Stimulated activated CD8-positive, alpha-beta memory T cell treated with anti-CD3 and anti-CD28 coated beads, Interleukin-15, amount 100 ng/mL, for 48 hours (primary cell): Measurements from ENCODE around the gene RUSF1.
"Not testable (repeated sequence)": the region's sequence is repeated elsewhere in the genome, so short reads cannot be mapped to it uniquely, and the experiment has no call there.

ENCODE experiments used
- DNase-seq, 2 donors: peaks; one replicate each; pipeline ENCODE4 v3.0.0-alpha.2; 2020; ENCODE audit warnings: low read depth in 2 of 2

Gene RUSF1

DNA sequence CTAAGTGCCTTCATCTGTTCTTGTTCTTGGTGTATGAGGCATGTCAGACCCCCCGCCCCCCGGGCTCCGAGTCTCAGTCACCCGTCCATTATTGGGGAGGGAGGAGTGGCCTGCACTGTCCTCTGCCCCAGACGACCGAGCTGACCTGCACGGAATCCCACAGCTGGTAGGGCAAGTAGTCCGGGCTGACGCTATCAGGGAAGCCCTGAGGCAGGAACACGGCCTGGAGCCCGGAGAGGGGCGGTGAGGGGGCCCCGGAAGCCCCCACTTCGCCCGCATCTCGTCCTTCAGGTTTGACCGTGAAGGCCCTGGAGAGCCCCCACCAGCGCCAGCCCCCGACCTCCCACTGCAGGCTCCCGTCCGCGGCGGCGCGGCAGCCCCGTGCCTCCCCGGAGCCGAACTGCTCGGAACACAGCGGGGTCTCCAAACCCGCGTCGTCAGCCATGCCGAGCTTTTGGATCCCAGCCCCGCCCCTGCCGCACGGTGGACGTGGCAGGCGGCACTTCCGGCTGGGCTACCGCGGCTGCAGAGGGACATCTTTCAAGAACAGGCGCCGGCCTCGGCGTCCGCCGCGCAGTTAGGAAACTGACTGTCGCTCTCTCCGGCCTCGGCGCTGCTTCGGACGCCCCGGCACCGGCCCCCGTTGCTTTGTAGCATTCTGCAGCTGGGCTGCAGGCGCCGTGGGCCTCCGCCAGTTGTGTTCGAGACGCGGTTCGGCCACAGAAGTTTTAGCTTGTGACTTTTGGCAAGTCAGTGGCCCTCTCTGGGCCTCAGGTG, at the start of gene RUSF1:
Gene RUSF1 (minus strand): TSS at position 463 of the 777 bp plus-strand sequence. CDS start 18 bp downstream, at position 445.
- peak; percentile 79 to 80 for DNase-seq

DNA sequence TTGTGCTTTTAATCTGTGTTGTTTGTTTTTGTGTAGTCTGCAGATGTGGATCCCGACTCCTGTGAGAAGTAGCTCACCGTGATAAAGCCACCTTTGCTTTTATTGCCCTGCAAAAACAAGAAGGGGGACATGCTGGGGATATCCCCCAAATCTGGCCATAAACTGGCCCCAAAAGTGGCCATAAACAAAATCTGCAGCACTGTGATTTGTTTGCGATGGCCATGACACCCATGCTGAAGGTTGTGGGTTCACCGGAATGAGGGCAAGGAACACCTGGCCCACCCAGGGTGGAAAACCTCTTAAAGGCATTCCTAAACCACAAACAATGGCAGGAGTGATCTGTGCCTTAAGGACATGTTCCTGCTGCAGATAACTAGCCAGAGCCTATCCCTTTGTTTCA, 34.6 kb upstream of the RUSF1 start:
- DNase-seq = no peak

DNA sequence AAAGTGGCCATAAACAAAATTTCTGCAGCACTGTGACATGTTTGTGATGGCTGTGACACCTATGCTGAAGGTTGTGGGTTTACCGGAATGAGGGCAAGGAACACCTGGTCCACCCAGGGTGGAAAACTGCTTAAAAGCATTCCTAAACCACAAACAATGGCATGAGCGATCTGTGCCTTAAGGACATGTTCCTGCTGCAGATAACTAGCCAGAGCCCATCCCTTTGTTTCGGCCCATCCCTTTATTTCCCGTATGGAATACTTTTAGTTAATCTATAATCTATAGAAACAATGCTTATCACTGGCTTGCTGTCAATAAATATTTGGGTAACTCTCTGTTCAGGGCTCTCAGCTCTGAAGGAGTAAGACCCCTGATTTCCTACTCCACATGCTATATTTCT, 31.6 kb upstream of the RUSF1 start:
- DNase-seq = not testable (repeated sequence)

DNA sequence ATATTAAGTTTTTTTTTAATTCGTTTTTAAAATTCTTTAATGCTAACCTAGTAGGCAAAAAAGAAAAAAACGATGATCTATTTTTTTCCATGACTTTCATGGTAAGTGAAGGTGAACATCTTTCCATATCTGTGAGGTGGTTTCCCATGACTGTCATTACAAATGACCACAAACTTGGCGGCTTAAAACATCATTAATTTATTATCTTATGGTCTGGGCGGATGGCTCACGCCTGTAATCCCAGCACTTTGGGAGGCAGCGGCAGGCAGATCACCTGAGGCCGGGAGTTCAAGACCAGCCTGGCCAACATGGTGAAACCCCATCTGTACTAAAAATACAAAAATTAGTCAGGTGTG, 30.0 kb upstream of the RUSF1 start:
- DNase-seq = not testable (repeated sequence)

DNA sequence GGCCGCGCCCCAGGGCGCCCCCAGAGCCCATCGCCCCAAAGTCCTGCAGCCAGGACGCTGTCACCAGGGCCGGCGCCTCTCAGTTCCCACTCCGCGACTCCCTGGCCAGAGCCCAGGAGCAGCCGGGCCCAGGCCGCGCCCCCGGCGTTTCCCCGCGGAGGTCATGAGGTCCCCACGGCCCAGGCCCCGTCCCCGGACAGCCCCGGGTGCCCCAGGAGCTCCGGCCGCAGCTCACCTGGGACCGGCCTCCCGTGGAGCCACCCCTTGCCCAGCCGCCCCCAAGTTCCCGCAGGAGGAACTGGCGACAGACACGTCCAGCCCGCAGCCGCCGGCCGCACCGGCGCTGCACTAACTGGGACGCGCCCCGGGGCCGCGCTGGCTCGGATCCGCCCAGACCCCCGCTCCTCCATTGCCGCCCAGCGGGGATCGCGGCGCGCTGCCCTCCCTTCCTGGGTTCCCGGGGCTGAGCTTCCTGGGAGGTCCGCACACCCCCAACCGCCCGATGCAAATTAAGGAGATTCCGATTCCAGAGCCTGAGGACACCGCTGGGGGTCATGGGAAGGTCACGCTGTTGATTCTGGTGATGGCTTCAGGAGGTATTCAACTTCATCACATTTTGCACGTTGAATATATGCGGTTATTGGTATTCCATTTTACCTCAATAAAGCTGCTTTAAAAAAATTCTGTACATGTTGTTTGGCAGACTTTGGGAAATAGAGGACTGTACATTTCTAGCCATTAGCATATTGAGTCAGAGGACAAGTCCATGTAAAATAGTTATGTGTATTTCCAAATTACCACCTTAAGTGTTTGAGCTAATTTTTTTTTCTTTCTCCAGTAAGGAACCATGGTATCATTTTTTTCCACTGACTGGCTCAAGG, 29.4 kb upstream of the RUSF1 start:
- no peak for DNase-seq

DNA sequence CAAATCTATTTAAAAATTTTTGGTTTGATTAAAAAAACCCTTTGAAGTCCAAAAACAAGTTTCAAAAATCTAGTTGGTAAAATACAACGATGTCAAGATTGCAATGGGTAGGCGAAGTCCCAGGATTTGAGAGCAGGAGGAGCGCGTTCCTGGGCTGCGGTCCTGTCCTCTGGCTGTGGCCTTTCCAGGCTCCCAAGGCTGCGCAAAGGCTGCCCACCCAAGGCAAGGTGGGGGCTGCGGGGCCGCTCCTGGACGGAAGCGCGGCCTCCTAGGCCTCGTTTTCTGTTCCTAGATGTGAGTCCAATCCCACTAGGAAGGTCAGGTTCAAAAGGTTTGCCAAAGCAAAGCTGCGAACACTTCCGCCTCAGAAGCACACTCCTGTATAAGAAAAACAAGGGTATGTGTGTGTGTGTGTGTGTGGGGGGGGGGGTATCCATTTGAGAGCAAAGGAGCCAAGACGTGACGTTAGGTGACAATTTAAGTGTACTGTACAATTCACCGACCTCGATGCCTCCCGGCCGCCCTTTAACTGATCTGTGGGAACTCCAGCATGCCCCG, 28.7 kb upstream of the RUSF1 start:
- DNase-seq = no peak

DNA sequence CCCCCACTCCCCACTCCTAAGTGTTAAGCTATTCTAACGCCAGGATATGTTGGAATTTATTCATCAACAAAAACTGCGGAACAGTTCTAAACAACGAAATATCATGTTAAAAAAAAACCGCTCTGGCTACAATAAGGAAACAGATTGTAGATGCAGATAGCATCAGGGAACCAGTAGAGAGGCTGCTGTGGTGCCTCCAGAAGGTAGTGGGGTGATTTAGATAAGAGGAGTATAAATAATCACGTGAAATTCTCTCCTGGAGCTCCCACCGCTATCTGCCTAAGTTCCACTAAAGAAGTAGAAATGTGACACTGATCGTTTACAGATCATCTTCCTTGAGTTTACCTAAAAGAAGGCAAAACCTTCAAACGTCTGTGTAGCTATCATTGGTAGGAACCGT, 27.5 kb upstream of the RUSF1 start:
- no peak for DNase-seq

DNA sequence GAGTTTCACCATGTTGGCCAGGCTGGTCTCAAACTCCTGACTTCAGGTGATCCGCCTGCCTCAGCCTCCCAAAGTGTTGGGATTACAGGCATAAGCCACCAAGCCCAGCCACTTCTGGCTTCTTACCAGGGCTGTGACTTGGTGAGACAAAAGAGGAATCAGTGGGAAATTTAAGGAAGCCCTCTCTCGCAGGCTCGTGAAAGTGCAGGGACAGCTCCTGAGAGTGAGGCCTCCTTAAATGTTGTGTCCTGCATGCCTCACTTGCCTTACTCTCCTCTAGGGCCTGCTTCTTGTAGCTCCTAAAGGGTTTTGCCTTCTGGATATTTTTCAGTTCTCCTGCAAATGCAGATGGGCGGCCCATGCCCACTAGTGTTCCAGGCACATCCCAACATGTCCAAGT, 24.7 kb upstream of the RUSF1 start:
- no peak for DNase-seq

DNA sequence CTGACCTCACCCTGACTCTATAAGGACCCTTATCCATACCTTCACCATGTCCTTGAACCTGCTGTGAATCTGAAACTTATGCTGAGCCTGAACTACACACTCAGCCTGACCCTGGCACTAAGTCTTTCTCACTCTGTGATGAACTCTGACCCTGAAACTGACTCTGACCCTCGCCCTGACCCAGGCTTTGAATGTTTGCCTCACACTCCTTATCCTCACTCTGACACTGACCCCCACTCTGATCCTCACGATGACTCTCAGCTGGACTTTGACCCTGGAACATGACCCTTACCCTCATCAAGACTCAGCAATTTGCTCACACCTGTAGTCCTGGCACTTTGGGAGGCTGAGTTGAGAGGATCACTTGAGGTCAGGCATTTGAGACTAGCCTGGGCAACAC, 23.9 kb upstream of the RUSF1 start:
- no peak for DNase-seq

DNA sequence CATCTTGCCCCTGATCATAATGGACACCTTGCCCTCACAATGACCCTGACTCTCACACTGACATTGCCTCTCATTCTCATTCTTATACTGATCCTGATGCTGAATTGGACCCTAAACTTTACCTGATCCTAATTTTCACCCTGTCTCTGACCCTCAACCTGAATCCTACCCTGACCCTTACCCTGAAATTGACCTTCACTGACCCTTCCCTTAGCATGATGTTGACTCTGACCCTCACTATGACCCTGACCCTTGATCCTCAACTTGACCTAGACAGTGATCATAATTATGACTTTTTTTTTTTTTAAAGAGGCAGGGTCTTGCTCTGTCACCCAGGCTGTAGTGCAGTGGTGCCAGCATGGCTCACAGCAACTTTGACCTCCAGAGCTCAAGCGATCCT, 22.9 kb upstream of the RUSF1 start:
- no peak for DNase-seq

DNA sequence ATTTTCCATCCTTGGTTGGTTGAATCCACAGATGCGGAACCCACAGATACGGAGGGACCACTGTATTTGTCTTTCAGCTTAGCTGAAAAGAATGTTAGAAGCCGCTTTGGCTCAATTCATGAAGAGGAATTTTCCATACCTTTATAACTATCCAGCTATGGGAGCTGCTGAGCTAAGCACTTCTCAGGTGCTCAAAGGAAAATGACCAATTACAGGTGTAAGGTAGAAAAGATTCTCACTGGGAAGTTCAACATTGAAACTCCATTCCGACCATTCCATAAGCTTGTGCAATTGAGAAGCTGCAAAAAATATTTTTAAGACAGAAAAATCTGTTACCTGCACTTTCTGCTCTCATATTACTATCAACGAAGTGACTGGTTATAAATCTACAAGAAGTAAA, 22.2 kb upstream of the RUSF1 start:
- DNase-seq = no peak

DNA sequence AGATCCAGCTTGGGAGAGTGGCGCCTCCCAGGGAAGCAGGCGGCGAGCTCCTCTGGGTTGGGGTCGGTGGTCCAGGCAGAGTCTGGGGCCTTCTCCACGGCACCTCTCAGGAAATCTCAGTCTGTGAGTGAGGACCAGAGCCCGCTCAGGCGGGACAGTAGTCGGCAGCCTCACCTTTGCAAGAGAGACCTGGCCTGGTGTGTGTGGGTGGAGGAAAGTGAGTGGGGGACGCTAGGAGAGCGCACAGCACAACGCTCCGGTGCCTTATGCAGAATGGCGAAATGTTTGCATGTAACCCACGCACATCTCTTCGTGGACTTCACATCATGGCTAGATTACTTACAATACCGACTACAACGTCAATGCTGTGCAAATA, 21.7 kb upstream of the RUSF1 start:
- DNase-seq = no peak

DNA sequence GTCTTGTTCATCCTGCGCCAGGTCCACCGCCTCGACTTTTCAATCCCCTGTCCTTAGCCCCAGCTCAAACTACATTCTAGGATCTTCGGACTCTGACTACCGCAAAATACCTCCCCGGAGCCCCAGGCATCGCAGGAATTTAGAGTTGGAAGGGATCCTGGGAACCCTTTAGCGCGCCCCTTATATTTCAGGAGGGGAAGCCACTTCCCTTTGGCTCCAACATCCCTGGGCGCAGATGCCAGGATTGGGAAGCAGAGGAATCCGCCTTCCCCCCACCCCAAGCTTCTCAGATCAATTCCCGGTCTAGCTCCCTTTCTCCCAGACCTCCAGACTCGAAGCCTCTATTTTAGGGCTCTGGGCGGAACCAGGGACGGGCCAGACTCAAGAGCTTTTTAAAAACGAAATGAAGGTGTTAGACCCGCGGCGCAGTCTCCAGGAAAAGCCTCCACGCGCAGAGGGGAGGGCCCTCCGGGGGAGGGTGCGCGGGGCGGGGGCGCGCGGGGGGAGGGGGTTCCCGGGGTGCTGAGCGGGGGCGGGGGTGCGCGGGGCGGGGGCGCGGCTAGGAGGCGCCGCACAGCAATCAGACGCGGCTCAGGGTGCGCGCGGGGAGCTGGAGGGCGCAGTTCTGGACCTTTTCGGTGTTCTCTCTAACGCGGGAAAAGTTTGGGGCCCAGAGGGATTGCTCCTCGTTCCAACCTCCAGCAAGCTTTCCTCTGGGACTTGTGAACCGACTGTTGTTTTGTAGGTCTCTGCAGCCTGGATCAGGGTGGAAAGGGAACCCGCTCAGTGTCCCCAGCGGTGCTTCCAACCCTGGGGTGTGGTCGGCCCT, 21.1 kb upstream of the RUSF1 start:
- no peak for DNase-seq

DNA sequence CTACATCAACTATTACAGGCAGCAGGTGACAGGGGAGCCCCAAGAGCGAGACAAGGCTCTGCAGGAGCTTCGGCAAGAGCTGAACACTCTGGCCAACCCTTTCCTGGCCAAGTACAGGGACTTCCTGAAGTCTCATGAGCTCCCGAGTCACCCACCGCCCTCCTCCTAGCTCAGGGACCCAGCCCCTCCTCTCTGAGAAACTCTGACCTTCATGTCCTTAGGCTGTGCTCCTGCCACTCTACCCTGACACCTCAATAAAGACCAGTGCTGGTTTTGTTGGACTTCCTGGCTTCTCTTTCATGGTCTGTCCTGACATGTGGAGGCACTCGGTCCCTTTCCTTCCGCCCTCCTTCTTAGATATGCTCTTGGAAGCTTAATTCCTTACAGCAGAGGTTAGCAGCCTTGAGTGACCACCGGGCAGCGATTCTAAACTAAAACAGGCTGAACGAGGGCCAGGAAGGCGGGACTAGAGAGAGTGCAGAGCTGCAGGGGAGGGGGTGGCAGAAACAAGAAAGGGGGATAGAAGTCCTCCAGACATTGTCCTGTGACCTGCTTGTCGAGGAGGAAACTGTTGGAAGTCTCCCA, 20.4 kb upstream of the RUSF1 start:
- DNase-seq = no peak

DNA sequence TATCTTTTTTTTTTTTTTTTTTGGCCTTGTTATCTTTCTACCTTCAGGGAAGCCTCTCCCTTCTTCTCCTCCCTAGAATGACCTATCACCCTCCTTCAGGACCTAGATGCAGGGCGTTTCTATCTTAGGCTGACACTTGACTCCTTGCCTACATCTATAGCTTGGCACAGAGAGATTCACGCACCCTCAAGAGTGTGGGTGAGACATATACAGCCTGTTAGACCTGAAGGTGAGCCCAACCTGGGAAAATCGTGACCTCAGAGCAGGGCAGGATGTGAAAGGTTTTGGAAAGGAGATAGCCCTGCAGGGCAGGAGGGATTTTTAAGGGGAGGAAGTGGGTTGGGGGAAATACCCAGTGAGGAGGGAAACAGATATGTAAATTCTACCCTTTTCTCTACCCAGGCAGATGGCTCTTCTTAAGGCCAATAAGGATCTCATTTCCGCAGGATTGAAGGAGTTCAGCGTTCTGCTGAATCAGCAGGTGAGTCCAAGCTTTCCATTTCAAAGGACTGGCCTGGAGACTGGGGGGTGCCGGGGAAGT, 19.6 kb upstream of the RUSF1 start, which contains the start of gene AHSP:
Gene AHSP (plus strand): TSS at position 167 of the 541 bp plus-strand sequence. CDS start 240 bp downstream, at position 407.
- no peak for DNase-seq

DNA sequence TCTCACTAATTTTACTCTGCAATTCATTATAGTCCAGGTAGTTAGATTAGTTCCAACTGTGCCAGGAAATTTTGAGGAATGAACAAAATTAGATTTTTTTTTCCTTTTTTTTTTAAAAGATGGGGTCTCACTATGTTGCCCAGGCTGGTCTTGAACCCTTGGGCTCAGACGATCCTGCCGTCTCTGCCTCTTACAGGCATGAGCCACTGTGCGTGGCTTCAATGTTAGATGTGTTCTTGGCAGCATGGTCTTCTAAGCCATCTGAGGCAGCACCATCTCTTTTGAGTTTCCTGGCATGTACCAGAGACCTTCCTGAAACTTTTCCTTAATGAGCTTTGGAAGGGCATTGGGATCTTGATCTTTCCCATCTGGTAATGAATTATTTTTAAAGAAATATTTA, 16.9 kb upstream of the RUSF1 start:
- DNase-seq = no peak

DNA sequence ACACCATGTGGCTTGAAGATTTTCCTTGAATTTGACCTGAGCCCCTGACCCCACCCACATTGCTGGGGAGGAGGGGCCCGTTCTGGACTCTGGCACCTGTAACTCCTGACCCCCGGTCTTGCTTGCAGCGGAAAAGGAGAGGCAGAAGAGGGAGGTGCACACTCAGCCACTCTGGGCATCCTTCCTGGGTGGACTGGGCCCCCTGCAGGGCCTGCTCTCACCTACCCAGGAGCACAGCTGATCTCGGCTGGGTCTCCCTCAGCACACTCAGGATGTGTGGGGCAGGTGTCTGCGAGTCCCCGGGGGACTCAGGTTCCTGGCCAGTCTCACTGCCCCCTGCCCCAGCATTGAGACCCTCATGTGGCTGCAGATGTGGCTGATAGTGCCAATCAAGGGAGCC, 15.6 kb upstream of the RUSF1 start:
- not testable (repeated sequence) for DNase-seq

DNA sequence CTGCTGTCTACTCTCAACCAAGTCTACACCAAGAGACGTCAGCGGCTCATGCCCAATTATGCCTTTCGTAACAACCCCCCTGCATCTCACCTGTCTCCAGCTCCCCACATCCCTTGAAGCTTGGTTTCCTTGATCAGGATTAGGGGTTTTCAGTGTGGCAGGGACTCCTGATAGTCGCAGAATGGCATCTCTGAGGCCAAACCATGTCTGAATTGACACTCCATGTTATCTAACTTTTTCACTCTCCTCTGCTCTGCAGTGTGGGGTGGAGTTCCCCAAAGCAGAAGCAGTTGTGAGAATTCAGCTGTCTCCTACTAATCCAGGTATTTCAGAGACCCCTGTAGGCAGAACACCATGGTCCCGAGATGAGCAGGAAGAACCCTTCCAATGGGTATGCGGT, 13.9 kb upstream of the RUSF1 start:
- no peak for DNase-seq

DNA sequence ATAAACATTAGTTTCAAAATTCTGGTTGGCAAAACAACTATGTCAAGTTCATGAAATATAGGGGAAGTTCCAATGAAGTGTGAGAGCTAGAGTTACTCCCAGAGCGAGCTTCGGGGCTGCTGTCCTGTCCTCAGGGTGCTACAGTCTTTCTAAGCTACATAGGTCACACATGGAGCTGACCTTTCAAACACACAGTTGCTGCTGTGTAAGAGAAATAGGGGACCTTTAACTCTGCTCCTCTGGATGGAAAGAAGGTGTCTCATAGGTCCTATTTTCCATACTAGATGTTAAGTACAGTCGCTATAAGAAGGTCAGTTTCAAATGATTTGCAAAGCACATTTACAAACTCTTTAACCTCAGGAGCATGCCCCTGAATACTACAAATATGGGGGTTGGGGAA, 13.2 kb upstream of the RUSF1 start:
- DNase-seq = no peak

DNA sequence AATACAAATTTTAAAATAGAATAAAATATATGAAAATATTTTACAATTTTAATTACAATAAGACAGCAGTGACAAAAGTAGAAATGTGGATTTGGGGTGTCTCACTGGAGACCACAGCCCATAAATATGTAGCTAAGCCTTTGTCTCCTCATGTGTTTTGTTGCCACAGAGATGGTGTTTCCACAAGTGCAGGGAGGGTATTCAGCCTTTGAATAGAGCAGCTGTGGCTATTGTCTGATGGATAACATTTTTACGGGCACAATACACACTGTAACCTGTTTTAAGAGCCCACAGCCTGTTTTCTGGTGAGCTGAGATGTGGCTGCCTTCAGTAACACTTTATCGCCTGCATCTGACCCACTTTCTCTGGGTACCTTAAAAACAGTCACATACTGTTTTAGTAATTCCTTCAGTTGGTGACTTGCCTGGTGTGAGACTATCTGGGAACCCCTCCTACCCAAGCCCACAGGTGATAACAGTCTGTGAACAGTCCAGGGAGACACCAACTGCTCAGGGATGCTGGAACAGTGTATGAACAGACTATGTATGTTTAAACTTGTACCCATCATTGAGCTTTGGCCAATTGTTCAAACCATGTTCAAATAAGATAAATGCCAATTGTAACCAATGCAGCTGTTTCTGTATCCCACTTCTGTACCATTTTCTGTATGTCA, 11.7 kb upstream of the RUSF1 start:
- DNase-seq = no peak
